HG03135 (cell line): ENCODE results near the gene CTSW.

Experiments used
- ATAC-seq: cut with Tn5 transposase; IDR thresholded peaks from one replicate; pipeline ENCODE4 v1.9.1; 2021; ENCODE audit warnings: mild to moderate bottlenecking, moderate library complexity; ENCODE audit not compliant: unreplicated experiment

The CTSW gene

GRCh38 chr11:65898656-65899355, 19.2 kb downstream of the CTSW start:
- ATAC-seq = no peak

GRCh38 chr11:65899356-65900124, 19.9 kb downstream of the CTSW start:
- no peak for ATAC-seq

DNA sequence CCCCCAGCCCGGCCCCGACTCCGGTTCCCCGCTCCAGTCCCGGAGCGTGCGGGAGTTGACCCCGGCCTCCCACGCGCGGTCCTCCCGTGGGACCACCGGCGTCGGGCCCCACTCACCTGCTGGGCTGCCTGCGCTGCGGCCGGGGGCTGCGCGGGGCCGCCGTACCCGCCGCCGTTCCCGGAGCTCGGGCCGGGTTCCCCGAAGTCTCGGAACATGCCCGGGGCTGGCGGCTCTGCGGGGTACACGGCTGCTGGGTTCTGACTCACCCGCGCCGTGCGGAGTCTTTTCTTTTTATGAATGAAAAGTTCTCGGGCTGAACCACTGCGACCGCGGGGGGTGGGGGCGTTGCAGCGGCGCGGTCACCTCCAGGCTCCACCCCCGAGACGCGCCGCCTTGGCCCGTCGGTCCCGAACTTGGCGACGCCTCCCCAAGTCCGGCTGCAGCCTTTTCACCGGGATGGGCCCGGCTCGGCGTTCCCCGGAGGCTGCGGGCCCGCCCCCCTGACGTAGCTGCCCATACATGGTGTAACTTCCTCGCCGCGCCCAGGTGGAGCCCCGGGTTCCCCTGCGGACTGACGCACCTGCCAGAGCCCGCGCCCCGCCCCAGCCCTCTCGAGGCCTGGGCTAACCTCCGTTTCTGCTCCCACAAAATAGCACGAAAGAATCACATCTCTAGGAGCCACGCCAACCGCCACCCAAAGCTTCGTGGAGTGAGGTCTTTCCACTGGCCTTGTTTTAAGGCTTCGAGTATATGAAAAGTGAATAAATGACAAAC, 20.7 kb downstream of the CTSW start, which contains the start of gene FOSL1:
Gene FOSL1 (minus strand): TSS at position 264 of the 774 bp plus-strand sequence. CDS start 49 bp downstream, at position 215.
- peak; percentile 75 for ATAC-seq

DNA sequence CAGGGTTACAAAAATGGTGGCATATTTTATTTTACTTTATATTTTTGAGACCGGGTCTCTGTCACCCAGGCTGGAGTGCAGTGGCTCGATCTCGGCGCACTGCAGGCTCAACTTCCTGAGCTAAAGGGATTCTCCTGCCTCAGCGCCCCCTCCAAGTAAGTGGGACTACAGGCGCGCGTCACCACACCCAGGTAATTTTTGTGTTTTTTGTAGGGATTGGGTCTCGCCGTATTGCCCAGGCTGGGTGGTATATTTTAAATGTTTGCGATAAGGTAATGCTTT, 21.2 kb downstream of the CTSW start:
- no peak for ATAC-seq

DNA sequence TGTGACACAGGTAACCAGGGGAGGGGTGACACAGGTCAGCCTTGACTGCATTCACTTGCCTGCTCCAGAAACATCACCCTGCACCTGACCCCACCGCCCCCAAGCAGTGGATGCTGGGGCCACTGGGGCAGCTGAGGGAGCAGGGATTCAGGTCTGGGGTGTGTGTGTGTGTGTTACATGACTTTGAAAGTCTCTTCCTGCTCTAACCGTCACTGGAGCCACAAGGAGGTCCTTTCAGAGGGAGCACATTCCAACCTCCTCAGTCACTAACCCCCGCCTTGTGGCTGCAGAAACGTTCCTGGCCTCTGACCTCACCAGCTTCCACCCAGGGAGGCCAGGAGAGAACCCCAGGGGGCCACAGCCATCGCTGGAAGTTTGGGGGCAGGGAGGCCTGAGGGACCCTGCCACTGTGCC, 23.4 kb downstream of the CTSW start:
- no peak for ATAC-seq

GRCh38 chr11:65903715-65904114, 24.1 kb downstream of the CTSW start:
- no peak for ATAC-seq

- no peak for ATAC-seq
Measured at GRCh38 chr11:65906602-65907001, 27.0 kb downstream of the CTSW start.

DNA sequence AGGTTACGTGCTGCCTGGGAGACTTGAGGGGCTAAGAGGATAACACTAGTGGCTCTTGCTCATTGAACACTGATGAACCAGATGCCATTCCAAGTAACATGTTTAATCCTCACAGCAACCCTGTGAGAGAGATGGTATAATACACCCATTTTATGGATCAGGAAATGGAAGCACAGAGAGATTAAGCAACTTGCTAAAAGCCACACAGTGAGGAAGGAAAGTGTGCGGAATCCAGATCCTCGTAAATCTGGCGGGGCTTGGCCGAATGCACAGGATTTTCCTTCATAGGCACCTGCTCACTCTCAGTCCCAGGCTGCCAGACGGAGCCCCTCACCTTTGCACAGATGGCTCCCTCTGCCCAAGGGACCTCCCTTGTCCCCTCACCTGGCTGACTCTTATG, 28.2 kb downstream of the CTSW start:
- no peak for ATAC-seq

DNA sequence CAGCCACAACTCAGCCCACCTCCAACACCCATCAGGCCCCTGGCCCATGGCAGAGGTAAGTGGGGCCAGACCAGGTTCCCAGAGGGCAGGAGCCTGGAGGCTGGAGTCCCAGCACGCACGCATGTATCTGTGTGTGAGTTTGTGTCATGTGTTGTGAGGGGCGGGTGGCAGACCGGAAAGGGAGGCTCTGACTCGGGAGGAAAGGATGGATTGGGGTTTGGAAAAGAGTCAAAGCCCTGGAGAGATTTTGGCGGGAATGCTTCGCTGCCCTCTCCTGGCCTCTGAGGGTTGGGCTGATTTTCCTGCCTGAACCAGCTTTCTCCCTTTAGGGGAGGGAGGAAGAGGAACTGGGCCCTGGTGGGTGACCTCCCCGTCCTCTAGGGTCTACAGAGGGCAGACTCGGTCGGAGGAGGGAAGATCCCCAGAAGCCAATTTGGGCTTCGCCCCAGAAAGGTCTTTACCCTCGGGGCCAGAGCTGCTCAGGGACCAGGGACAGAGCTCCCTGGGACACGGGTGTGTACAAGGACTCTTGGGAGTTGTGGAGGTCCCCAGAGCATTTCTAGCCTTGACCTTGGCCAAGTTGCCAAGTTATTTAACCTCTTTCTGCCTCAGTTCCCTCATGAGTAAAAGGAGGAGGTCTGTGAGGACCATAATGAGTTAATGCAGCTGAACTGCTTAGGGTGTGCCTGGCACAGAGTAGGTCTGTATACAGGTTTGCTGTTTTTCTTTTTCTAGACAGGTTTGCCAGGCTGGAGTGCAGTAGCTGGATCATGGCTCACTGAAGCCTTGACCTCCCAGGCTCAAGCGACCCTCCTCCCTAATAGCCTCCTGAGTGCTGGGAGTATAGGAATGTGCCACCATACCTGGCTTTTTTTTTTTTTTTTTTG, 32.3 kb downstream of the CTSW start:
- ATAC-seq = no peak

DNA sequence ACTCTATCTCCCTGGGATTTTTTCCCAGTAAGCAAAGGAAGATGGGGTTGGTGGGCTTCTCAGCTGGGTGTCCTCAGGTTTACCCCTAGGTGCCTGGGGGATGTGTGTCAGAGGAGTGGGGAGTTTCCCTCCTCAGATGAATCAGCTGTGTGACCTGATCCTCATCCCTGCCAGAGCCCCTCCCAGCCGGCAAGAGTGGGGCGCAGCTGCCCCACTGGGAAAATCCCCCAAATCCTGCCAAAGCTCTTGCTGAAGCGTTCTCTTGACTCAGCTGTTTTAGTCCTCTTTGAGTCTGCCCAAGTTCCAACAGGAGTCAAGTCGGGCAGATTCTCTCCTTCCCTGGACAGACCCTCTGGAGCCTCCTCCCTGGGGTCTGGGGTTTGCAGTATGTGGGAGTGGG, 33.2 kb downstream of the CTSW start:
- no peak for ATAC-seq

- no peak for ATAC-seq
Measured at GRCh38 chr11:65915101-65915820, 35.6 kb downstream of the CTSW start.

DNA sequence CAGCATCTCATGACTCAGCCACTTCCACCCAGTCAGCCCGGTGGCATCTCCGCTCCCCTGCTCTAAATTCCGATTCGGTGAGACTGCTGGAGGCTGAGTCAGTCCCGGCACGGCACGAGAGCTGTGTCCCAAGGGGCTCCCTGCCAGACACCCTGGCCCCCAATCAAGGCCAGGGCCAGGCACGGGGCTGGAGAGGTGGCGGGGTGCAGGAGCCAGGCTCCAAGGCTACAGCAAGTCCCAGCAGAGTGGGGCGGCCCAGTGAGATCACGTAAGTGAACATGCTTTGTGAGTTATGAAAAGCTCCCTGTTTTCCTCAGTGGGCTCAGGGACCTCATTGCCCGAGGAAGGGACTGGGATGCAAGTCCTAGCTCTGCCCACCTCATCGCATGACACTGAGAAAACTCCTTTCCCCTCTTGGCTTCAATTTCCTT, 36.2 kb downstream of the CTSW start:
- ATAC-seq = no peak

GRCh38 chr11:65916391-65916790, 36.8 kb downstream of the CTSW start:
- no peak for ATAC-seq

DNA sequence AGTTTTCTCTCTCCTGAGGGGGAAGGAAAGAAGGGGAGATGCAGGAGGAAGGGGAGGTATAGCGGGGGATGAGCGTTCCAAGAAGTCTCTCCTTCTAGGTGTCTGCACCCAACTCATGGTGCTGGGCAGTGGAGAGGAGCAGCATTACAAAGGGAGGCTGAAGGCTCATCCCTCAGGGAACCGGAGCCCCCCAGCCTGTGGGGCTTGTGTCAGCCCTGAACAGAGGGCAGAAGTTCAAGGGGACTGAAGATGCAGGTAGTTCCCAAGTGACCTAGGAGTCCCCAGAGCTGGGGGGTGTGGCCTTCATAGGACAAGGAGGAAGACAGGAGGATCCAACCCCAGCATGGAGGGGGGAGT, 37.4 kb downstream of the CTSW start:
- ATAC-seq = no peak

DNA sequence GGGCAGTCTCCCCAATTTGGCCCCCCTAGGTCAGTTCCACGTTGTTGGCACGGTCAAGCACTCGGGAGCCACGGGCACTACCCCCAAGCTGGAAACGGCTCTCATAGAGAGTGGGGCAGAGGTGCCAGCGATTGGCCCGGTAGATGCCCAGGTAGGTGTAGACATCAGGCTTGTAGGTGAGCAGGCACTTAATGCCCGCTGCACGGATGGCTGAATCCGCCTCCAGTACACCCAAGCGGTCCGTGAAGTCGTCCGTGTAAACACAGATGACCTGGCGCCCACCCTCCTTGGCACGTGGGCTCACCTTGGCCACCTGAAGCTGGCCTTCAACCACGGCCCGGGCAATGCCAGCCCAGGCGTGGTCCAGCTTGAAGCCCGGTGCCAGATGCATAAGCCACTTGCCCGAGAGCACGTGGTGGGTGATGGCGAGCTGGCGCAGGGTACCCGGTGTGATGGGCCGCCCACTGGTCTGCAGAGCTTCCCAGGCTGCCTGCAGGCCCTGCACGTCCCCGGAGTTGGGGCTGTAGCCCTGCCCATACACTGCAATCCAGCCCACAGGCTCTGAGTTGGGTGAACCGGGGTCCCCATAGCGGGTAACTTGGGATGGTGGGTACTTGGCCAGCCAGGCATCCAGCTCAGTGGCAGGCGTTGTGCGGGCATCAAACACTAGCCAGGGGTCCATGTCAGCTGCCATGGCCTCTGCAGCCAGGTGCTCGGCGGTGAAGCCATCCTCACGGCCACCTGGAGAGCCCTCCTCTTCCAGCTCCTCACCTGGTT, 38.0 kb downstream of the CTSW start:
- no peak for ATAC-seq

DNA sequence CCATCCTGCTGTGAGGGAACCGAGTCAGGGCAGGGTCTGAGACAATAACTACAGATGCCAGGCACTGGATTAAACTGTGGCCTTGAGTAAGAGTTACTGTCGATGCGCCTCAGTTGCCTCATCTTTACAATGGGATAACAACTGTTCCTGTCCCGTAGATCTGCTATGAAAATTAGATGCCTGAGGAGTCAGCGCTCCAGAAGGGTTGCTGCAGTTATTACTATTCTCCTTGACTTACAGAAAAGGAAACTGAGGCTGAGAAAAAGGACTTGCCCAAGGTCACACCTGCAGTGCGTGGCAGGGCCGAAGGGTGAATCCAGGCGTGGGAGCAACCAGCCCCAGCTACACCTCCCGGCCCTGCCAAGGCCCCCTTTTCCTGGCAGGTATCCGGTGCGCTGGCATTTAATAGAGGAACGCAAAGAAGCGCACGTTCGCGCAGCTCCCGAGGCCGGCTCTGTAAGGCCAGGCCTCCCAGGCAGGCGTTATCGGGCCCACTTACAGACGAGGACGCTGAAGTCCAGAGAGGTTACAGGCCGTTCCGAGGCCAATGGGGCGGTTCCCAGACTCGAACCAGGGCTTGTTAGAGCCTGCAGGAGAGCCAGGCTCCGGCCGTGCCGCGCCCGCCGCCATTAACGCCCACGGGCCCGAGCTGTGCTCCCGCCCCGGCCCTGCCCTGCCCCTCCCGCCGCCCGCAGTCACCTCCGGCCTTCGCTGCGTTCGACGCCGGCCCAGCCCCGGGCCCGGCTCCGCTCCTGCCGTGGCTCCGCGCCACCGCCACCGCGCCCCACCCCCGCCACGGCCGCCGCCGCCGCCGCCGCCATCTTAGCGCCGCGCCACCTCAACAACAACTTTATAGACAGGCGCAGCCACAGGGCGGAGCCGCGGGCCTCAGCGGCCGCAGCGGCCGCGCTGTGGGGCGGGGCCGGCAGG, 38.8 kb downstream of the CTSW start, which contains the start of gene C11orf68:
Gene C11orf68 (minus strand): TSS at position 852 of the 930 bp plus-strand sequence. CDS start 31 bp downstream, at position 821.
- peak; percentile 51 for ATAC-seq

- peak; percentile 78 for ATAC-seq
Measured at GRCh38 chr11:65919141-65919572, 39.5 kb downstream of the CTSW start, which contains the start of gene DRAP1. Gene DRAP1, plus strand, starts transcription at chr11:65919426. Its CDS starts 76 bp downstream, at chr11:65919502.
